ENCODE data around the gene SERINC4. TPM values are rescaled to one million over a fixed set of nuclear protein-coding genes. Genes with fewer than 3 reads are reported as not detected.

Gene SERINC4
- total and polyA plus RNA-seq, 9 of the 15 experiments (the other 6 are each of a cell fraction or from before 2014, with no cell fraction given), result 0.14 to 0.86 (median 0.18) TPM; not detected in 2

GRCh38 chr15:43824302-43825246 is 24.6 kb upstream of the SERINC4 start, which contains the start of gene MFAP1 (continued):
- TF ChIP-seq PKNOX1 (IDR thresholded peaks at IDR 0.05) (no peak), GTF3C2 (IDR thresholded peaks at IDR 0.05; ENCODE audit: borderline replicate concordance, extremely low read depth, insufficient read length) (no peak), ZBTB11 (CRISPR knock-in tag; IDR thresholded peaks at IDR 0.05) (peak in 2 of 3 experiments; percentile 63 to 77; a peak in 3 of 6 replicates), FIP1L1 (IDR thresholded peaks at IDR 0.05; ENCODE audit: low read depth, low read length, poor library complexity, severe bottlenecking) (no peak), GABPA (tag; conservative IDR thresholded peaks at IDR 0.05; ENCODE audit: low read depth) (peak; percentile 95), ZNF324 (CRISPR knock-in tag; IDR thresholded peaks at IDR 0.05) (no peak), ZNF134 (CRISPR knock-in tag; conservative IDR thresholded peaks at IDR 0.05) (no peak), THRB (CRISPR knock-in tag; conservative IDR thresholded peaks at IDR 0.05) (no peak), ZNF75A (CRISPR knock-in tag; IDR thresholded peaks at IDR 0.05) (no peak), NCOA2 (IDR thresholded peaks at IDR 0.05; ENCODE audit: partially characterized antibody in 2 of 2) (no peak), ZBTB1 (CRISPR knock-in tag; IDR thresholded peaks at IDR 0.05; ENCODE audit: borderline replicate concordance, low read depth) (no peak; the same call in 1 of the 2 replicates), NFXL1 (CRISPR knock-in tag; IDR thresholded peaks at IDR 0.05) (no peak), RBBP5 (IDR thresholded peaks at IDR 0.05; ENCODE audit: borderline replicate concordance, insufficient read depth, low read length, poor library complexity, severe bottlenecking) (peak; percentile 93), HMGXB4 (CRISPR knock-in tag; IDR thresholded peaks at IDR 0.05) (no peak)
